GM18502 (cell line): Measurements from ENCODE around the gene GCN1.

Source experiments
- ATAC-seq: cut with Tn5 transposase; IDR thresholded peaks from one replicate; pipeline ENCODE4 v1.9.1; 2021; ENCODE audit warnings: mild to moderate bottlenecking; ENCODE audit not compliant: unreplicated experiment, poor library complexity

The GCN1 gene

GRCh38 chr12:120155072-120155471, 39.4 kb downstream of the GCN1 start:
- ATAC-seq = no peak

- ATAC-seq = no peak
Measured at GRCh38 chr12:120150919-120151525, 43.5 kb downstream of the GCN1 start.

GRCh38 chr12:120148011-120148410, 46.5 kb downstream of the GCN1 start:
- no peak for ATAC-seq

GRCh38 chr12:120145164-120145563, 49.4 kb downstream of the GCN1 start:
- ATAC-seq = no peak

GRCh38 chr12:120144215-120144614, 50.3 kb downstream of the GCN1 start:
- ATAC-seq = no peak

- no peak for ATAC-seq
Measured at GRCh38 chr12:120142231-120142877, 52.2 kb downstream of the GCN1 start.

GRCh38 chr12:120141336-120141735, 53.2 kb downstream of the GCN1 start:
- ATAC-seq = no peak

GRCh38 chr12:120140603-120141002, 53.9 kb downstream of the GCN1 start:
- no peak for ATAC-seq

GRCh38 chr12:120139958-120140357, 54.6 kb downstream of the GCN1 start:
- ATAC-seq = no peak

GRCh38 chr12:120138366-120138765, 56.1 kb downstream of the GCN1 start:
- no peak for ATAC-seq

- no peak for ATAC-seq
Measured at GRCh38 chr12:120137833-120138232, 56.7 kb downstream of the GCN1 start.

- no peak for ATAC-seq
Measured at GRCh38 chr12:120136093-120136770, 58.3 kb downstream of the GCN1 start.

- no peak for ATAC-seq
Measured at GRCh38 chr12:120134307-120134980, 60.1 kb downstream of the GCN1 start.

- peak; percentile 89 for ATAC-seq
Measured at GRCh38 chr12:120132863-120133385, 61.6 kb downstream of the GCN1 start.

GRCh38 chr12:120132054-120132836, 62.3 kb downstream of the GCN1 start:
- no peak for ATAC-seq

GRCh38 chr12:120131116-120131515, 63.4 kb downstream of the GCN1 start:
- no peak for ATAC-seq

- no peak for ATAC-seq
Measured at GRCh38 chr12:120130011-120130410, 64.5 kb downstream of the GCN1 start.

GRCh38 chr12:120126635-120127005, 67.9 kb downstream of the GCN1 start:
- no peak for ATAC-seq

GRCh38 chr12:120125792-120126634, 68.5 kb downstream of the GCN1 start:
- no peak for ATAC-seq
